GM12874 (cell line): Measurements from ENCODE around the gene CDH13.

Source experiments
- TF ChIP-seq, protein P1 (sequence below): IDR thresholded peaks from 2 replicates; pipeline ENCODE4 v1.5.1; 2011; ENCODE audit warnings: low read depth, mild to moderate bottlenecking, control low read depth, low read length, moderate library complexity; ENCODE audit not compliant: insufficient read depth

The CDH13 gene

GRCh38 chr16:82699260-82699659, 72.5 kb downstream of the CDH13 start:
- TF ChIP-seq, protein P1, sequence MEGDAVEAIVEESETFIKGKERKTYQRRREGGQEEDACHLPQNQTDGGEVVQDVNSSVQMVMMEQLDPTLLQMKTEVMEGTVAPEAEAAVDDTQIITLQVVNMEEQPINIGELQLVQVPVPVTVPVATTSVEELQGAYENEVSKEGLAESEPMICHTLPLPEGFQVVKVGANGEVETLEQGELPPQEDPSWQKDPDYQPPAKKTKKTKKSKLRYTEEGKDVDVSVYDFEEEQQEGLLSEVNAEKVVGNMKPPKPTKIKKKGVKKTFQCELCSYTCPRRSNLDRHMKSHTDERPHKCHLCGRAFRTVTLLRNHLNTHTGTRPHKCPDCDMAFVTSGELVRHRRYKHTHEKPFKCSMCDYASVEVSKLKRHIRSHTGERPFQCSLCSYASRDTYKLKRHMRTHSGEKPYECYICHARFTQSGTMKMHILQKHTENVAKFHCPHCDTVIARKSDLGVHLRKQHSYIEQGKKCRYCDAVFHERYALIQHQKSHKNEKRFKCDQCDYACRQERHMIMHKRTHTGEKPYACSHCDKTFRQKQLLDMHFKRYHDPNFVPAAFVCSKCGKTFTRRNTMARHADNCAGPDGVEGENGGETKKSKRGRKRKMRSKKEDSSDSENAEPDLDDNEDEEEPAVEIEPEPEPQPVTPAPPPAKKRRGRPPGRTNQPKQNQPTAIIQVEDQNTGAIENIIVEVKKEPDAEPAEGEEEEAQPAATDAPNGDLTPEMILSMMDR: no peak

DNA sequence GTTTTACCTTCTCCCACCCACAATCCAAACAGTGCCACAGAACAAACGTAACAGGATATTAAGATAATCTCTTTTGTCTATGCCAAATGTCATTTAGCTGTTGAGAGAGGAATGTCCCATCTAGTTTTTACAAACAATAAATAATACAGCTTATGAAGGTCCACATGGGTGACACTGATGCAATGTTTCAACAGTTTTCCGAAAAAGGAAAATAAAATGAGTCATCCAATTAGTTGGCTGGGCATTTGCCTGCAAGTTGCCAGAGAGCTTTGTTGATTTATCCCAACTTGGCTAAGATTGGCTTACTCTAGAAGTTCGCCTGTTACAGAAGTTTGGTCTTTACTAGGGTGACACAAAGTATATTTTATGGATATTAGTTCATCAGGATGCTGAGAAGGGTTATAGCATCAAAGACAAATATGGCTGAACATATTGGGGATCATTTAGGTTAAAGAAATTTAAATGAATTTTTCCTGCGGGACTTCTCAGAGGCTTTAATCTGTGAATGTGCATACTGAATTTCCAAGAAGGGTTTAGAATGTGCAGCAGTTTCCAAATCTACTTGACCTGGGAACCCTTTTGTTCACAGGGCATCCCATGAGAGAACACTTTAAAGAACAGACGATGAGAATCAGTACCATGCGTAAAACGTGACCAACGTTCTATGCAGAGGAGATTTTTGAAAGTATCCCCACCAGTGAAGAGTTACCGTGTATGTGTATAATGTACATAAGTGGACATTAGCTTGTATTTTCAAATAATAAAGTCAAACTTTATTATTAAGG, 73.1 kb downstream of the CDH13 start:
- TF ChIP-seq, protein P1: no peak

DNA sequence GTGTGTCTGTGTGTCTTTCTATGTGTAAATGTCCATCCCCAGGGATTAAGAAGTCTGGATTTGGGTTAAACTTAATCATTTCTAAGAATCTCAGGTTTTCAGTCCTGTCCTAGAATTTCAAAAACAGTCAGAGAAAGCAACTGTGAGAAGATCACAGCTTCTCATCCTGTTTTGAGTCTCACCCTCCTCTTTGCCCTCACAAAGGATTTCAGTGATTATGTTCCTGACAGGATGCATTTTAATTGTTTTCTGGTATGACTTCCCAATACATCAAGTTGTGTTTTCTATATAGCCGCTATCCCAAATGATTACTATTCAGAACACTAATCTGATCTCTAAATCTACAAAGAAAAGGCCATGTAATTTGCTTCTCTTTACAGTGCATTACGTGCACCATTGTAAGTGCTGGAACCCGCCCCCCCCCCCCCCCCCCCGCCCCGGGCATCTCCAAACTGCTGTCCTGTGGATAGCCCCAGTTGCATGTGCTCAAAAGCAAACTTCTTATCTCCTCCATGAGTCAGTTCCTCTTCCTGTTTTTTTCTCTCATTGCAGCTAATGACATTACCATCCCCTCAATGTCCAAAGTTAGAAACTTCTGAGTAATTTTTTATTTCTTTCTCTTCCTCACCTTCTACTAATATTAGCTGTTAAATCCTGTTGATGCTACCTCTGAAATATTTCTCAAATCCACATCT, 73.9 kb downstream of the CDH13 start:
- TF ChIP-seq, protein P1: no peak

DNA sequence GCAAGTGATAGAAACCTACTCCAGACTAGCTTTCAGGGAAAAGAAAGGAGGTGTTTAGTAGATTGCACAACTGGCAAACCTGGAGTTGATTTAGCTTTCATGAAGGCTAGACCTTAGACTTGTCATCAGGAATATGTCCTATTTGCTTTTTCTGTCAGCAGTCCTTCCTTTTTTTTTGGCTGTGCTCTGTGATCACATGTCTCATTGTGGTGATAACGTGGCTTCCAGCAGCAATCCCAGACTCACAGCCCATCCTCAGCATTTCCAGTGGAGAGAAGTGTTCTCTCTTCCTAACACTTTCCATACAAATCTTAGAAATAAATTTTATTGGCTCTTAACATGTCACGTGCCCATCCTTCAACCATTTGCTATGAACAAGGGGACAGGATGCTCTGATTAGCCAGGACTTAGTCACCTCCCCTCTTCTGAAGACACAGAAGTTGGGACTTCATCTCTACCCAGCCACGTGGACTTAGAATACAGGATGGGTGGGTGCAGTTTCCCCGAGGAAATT, 74.7 kb downstream of the CDH13 start:
- TF ChIP-seq, protein P1: no peak

DNA sequence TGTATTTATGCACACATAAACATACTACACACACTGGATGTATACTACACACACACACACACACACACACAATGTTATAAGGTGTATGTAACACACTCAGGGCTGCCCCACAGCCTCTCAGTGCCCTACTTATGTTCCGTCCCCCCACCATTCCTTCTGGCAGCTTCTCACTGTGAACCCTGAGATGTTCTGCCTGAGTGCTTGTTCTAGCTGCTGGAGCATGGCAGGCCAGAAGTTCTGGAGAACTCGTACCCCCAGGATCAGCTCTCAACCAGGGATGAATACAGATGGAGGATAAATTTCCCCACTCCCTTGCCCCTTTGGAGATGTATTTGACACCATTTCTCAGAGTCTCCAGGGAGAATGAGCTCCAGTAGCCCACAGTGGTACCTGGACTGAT, 76.4 kb downstream of the CDH13 start:
- TF ChIP-seq, protein P1: no peak

GRCh38 chr16:82703871-82704768, 77.4 kb downstream of the CDH13 start:
- TF ChIP-seq, protein P1: no peak

DNA sequence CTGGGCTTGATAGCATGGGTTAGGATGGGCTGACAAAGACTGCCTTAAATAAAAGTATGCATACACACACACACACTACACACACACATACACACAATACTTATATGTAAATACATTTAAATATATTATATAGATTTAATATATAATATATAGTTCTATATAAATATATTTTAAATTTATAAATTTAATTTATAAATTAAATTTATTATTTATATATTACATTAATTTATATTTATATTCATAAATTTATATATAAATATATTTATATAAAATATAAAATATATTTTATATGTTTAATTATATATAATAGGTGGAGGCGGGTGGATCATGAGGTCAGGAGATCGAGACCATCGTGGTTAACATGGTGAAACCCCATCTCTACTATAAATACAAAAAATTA, 83.2 kb downstream of the CDH13 start:
- TF ChIP-seq, protein P1: no peak
